SK-N-DZ (cell line): Measurements from ENCODE around the gene LPGAT1.
"Not testable (repeated sequence)": the region's sequence is repeated elsewhere in the genome, so short reads cannot be mapped to it uniquely, and the experiment has no call there.

ENCODE experiments used
- DNase-seq: peaks from one replicate; pipeline ENCODE4 v3.0.0-alpha.2; 2015; ENCODE audit warnings: low spot score

Gene LPGAT1

DNA sequence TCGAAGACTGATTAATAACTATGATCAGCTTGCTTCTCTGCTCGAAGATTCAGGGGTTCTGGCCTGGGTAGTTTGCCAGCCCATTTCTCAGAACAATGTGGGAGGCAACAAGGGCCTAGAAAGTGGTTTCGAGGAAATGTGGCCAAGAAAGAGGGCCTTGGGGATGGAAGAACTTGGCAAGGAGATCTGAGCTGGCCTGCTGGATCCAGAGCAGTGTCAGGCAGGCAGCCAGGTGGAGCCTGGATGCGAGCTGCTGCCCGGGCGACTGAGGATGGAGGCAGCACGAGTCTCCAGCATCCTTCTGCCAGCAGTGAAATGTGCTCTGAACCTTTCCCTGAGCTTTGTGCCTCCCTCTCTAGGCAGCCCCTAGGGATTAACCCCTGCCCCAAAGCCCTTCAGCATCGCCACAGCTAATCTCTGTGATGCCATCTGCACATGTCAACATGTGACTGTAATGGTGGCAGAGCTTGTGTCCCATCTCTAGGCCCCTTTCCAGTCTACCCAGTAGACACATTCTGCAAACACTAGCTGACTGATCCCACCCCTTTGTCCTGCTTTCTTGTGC lies 94.1 kb downstream of the LPGAT1 start:
- DNase-seq, result no peak

DNA sequence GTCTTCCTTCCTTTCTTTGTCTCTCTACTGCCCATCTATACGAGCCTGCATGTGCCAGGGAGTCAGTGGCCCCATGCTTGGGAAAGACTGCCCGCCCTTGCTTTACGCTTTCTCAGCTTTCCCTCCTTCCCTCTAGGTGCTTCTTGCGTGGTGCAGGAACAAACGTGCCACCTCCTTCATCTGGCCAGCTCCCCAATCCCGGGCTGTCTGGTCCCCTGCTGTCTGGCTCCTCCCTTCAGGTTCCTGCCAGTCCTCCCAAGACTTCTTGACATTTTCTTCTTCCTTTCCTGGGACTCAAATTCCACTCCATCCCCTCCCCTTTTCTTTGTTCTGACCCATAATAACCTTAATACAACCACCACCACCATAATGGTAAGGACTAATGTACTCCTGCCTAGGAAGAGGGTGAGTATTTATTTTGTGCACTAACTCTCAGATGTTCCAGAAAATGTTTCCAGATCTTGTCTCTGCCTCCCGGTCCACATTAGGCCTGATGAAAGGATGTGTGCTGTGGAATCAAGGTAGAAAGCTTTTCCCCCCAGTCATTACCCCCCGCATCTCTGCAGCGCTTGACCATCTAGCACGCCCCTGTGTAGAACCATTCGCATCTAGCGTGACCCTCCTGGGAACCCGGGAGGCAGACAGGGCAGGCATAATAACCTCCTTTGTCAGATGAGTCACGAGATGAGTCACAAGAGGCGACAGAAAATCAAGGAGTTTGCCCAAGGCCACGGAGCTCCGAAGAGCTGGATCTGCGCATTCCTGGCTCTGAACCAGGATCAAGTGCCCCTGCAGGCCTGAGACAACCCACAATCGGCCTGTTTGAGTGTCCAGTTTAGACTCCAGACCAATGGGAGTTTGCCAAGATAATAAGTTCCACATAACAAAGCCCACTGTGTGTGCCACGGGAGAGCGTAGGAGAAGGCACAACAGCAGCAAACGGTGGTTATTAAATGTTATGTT lies 95.1 kb downstream of the LPGAT1 start:
- no peak for DNase-seq

DNA sequence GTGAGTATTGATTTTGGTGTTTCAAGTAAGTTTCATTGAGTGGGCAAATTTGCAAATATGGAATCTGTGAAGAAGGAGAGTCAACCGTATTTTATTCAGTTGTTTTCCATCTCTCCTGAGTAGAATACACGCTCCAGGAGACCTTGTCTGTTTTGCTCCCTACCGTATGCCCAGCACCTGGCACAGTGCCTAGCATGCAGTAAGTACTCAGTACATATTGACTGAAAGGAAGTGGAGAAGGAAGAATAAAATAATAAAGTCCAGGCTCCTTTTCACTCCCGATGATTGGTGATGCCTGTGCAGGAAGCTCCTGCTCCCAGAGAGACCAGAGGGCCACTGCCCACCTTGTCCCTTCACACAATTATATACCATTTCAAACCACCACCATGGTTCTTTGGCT lies 95.8 kb downstream of the LPGAT1 start:
- DNase-seq, result no peak

DNA sequence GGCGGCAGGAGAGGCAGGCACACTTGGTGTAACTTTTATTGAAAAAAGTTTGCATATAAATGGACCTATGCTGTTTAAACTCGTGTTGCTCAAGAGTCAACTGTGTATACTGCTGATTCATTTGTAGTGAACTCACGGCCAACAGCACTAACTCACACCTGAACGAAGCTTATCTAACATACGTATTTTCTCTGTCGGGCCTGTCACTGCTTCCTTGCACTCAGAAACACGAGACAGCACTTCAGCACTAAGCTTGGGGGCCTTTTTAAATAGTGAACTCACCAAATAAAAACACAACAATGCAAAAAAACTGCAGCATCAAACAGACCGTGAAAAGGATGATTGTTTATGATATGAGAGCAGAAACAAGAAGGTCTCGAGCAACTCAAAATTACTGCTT lies 96.2 kb downstream of the LPGAT1 start:
- DNase-seq, result no peak

DNA sequence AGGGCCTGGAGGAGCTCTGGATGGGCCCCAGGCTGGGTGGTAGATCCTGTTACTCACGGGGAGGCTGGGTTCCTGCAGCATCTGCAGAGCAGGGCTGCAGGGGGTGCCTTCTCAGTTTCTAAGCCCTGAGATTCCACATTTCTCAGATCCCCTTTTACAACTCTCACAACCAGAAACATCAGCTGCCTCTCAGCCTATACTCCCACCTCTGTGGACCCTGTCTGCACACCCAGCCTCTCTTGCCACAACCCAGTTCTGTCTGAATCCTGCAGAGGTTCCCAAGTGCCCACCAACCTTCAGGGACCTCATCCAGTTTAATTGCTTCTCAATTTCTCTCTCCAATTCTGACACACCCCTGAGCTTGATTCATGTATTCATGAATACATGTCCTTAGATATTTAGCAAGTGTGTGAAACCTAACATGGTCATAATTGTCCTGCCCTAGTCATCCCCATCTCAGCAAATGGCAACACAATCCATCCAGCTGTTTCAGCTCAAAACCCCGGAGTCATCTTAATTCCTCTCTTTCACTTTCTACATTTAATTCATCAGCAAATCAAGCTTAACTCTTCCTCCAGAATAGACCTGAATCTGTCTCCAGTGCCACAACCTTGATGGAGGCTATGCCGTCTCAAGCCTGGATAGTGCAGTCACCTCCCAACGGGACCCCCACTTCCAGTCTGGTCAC lies 98.1 kb downstream of the LPGAT1 start:
- no peak for DNase-seq

DNA sequence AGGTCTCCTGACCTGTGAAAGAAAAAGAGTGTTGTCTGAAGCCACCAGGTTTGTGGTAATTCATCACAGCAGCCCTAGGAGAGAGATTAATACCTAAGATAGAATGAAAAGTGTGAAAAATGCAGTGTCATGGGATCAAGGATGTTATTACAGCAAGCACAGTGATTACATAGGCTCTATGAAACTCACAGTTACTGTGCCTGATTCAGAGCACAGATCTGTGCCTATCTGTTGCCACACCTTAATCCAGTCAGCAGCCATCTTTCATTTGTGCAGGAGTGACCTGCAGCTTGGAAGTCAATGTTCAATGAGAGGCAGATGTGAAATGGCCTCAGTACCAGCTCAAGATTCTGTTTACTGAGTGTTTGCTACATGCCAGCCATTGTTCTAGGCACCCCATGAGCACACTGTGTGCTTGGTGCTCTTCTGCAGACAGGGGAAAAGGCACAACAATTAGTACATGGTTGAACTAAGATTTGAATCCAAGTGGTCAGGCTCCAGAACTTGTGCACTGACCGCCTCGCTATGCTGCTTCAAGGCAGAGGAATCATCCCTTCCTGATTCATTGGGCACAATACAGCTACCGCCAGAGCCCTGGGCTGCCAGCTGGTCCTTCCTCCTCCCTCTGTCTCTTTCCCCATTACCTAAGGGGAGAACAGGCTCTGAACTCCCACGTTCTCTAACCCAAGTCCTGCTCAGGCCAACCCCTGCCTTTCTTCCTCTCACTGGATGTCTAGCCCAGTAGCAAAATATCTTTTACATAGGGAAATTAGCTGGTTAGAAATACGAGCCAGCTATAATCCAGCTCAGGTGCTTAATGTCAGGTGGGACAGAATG lies 98.9 kb downstream of the LPGAT1 start:
- no peak for DNase-seq

DNA sequence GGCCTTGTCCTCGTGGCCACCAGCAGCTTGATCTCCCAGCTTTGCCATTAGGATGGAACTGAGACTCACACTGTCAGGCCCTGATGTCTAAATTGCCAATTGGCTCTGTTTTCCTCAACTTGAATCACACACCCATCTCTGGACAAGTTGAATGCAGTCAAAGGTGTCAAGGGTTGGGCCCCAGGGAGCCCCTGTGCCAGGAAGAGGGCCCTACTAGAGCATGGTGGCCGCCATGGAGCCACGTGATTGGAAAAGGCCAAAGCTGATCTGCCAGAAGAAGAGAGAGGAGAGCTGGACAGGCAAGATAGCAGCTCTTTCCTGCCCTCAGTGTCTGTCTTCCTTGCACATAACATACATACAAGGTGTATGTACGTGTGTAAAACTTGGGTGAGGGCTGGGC lies 100.2 kb downstream of the LPGAT1 start:
- no peak for DNase-seq

DNA sequence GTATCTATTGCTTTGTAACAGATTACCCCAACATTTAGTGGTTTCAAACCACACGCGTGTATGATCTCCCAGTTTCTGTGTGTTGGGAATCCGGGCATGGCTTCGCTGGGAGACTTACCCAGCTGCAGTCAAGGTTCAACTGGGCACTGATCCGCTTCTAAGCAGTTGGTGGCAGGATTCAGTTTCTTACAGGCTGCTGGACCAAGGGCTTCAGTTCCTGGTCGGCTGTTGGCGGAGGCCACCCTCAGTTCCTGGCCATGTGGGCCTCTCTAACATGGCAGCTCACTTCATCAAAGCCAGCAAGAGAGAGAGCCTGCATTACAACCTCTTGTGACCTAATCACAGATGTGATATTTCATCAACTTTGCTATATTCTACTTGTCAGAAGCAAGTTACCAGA lies 101.3 kb downstream of the LPGAT1 start:
- DNase-seq, result no peak

DNA sequence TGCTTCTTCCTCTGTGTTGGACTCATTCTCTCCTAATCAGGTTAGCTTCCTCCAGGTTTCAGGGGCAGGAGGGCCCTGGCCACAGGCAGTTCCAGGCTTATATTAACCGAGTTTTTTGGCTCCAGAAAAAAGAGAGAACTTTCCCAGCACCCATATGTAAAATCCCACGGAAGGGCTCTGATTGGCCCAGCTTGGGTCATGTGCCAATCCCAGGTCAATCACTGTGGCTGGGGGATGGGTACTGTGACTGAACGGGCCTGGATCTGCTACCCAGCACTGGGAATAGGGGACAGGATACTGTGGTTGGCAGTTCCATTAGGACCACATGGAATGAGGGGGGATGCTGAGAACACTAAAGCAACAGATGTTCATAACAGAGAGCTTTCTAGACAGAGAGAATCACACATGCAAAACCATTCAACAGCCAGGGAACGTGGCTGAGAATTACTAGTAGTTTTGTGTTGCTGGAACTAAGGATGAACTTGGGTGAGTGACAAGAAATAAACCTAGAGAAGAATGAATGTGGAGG lies 104.0 kb downstream of the LPGAT1 start:
- no peak for DNase-seq

DNA sequence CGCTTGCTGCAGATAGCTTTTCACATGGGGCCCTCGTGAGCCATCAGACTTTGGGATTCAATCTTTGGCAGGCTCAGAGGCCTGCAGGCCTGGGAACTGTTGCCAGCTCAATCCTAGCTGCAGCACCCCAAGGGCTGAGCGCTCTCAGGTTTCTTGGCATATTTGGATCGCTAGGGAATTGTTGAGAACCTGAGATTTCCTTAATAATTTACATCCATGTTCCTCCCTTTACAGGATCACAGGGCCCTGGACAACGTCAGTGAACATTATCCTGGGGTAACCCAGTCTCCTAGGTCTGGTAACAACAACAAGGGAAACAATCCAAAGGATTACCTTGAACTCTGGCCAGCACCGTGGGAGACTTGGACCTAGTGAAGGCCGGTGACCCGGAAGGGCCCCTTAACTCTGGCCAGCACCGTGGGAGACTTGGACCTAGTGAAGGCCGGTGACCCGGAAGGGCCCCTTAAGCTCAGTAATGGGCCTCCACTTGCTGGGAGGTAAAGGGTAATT lies 105.8 kb downstream of the LPGAT1 start:
- no peak for DNase-seq

DNA sequence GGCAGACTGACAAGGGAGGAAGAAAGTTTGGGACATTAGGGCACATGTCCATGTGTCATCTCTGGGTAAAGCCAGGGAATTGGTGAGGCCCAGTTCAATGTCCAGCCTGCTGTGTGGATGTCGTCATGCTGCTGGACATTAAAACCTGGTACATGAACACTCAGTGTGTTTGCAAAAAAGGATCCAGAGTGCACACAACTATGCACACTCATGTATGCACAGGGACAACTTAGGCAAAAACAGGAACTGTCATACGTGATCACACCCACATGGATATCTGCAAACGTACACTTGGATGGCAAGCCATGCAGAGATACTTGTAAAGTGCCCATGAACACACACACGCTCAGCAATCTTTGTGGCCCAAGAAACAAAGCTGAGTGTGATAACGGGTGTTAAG lies 107.3 kb downstream of the LPGAT1 start:
- DNase-seq, result no peak

DNA sequence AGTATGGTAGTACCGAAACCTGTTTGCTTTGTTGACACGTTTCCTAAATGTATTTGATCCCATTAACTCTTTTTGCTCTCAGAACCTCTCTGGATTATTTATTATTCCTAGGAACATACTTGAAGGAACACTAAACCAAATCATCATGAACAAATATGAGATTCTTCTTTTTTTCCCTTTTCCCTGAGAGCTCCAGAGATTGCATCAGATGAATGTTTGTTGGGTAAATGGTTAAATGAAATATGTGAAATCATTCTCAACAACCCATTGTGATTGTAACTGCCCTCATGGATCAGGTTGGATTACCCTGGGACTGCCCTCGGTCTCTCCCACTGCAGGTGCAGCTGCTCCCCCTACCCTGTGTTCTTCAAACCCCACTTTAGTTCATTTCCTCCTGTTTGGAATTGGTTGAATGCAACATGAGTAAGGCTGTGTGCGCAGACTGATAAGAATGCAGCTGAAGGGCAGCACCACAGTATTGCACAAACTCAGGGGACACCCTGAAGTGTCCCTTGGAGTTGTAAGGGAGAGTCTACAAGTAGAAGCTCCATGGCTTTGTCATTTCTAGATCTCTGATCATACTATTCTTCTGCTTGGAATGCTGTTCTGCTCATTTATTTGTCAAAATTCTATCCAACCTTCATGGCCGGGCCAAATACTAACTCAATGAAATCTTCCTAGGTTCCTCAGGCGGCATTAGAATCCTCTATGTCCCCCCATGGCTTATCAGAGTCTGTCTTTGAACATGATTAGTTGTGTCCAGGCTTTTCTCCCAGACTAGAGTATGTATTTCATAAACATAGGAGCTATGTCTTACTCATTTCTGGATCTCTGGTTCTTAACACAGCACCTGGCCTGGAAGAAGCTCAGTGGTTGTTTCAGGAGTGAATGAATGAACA lies 108.0 kb downstream of the LPGAT1 start:
- no peak for DNase-seq

DNA sequence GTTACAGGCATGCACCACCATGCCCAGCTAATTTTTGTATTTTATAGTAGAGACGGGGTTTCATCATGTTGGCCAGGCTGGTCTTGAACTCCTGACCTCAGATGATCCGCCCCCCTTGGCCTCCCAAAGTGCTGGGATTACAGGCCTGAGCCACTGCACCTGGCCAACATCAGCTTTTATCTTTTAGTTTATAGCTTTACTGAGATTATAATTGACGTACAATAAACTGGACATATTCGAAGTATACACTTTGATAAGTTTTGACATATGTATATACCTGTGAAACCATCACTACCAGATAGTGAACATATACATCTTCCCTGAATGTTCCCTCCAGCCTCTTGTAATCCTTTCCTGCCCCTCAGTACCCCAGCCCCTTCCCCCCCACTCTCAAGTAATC lies 114.0 kb downstream of the LPGAT1 start:
- not testable (repeated sequence) for DNase-seq

DNA sequence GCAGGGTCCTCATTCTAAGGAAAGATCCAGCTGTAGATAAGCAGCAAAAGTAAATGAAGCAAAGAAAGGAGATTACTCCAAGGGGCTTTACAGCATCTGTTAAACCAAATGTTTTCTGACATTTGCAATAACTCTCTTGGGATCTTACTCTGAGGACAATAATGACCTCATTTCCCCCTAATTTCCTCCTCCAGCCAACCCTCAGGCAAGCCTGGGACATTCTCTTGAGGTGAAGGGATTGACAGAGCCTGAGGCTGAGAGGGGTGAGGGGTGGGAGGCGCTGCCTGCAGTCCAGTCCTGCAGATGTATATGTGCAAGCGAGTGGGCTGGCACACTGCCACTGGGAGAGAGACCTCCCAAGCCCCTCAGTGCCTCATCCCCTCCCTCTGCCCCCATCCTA lies 114.6 kb downstream of the LPGAT1 start:
- peak; percentile 76 for DNase-seq

DNA sequence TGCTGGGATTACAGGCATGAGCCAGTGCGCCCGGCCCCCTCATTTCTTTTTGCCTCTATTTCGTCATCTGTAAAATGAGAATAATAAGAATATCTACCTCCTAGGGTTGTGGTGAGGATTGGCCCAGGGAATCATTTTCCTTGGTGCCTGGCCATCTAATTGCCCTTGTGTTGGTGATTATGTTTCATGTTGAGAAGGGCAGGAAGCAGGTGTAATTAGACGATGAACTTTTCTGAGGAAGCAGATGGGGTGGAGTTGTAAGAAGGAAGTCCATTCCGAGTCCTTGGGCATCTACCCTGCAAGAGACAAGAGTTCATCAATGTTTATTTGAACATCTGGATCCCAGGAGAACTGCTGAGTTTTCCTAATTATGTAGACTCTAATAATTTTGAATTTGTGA lies 116.4 kb downstream of the LPGAT1 start:
- no peak for DNase-seq

DNA sequence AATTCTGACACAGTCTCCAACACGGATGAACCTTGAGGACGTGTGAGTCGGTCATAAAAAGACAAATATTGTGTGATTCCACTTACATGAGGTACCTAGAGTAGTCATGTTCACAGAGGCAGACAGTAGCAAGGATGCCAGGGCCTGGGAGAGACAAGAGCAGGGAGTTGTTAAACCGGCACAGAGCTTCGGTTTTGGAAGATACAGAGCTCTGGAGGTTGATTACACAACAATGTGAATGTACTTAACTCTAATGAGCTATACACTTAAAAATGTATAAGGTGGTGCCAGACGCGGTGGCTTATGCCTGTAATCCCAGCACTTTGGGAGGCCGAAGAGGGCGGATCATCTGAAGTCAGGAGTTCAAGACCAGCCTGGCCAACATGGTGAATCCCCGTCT lies 117.3 kb downstream of the LPGAT1 start:
- no peak for DNase-seq

DNA sequence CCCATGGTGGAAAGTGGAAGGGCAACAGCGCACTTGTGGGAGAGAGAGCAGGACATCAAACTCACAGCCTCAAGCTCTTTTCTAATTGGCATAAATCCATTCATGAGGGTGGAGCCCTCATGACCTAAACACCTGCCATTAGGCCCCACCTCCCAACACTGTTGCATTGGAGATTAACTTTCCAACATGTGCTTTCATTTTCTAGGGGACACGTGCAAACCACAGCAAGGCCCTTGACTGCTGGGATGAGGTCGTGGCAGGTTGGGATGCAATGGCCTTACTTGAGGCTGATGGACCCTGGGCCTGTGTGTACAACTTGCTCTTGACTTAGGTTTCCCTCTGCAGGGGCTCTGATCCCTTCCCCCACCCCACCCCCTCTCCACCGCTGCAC lies 119.3 kb downstream of the LPGAT1 start:
- no peak for DNase-seq

DNA sequence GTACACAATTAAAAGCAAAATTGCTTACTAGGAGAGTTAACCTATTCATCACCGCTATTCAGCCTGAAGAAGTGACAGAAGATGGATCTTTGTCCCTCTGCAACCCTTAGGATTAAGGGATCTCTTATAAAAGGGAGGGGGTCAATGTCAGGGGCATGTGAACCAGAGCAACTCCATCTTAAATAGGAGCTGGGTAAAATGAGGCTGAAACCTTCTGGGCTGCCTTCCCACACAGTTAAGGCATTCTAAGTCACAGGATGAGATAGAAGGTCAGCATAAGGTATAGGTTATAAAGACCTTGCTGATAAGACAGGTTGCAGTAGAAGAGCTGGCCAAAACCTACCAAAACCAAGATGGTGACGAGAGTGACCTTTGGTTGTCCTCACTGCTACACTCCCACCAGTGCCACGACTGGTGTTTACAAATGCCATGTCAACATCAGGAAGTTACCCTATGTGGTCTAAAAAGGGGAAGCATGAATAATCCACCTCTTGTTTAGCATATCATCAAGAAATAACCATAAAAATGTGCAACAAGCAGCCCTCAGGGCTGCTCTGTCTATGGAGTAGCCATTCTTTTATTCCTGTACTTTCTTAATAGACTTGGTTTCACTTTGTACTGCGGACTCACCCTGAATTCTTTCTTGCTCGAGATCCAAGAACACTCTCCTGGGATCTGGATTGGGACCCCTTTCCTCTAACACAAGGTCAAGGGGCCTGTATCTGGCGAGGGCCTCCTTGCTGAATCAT lies 119.8 kb downstream of the LPGAT1 start:
- no peak for DNase-seq

DNA sequence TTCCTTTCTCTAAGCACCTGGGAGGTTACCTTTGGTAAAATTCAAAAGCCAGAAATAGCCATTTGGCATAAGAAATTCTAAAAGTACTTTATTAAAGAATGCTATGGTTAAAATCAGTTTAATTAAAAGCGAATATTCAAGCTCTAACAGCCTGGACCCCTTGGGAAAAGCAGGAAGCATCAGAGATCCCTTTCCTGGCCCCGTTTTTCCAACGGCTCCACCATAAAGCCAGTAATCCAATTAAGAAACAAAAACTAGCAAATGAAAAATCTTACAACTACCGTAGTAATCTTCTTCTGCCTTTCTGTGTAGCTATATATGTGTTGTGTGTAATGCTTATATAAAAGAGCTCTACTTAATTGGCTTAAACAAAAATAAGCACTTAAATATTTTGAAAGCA lies 121.6 kb downstream of the LPGAT1 start:
- DNase-seq, result no peak

DNA sequence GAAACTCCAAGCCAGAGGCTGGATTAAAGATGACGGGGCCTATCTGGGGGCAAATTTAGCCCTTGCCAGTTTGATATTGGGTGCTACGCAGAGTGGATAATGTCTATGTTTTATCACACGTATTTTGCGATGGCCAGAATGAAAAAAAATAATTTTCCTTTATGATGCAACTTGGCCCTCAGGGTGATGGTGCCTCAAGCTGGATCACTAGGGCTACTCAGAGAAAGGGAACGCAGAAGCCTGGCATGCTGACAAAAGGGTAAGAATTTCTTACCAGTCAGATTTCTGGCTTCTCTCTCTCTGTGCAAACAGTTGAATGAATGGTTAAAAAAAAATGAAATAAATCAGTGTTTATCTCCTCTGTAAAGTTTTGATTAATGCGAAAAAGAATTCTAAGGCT lies 122.6 kb downstream of the LPGAT1 start:
- DNase-seq, result no peak
